ENCODE results near the gene AMPH. TPM values are rescaled to one million over a fixed set of nuclear protein-coding genes. Genes with fewer than 3 reads are reported as not detected.

The AMPH gene
- total RNA-seq, 1 donor from 2014 or later, result 1.2 TPM

GRCh38 chr7:38660427-38661099 is 29.4 kb upstream of the AMPH start:
- Histone ChIP-seq H3K4me1 (no peaks in the 10 kb centered on the region), H3K27me3 (ENCODE audit: low read depth) (no peaks in the 10 kb centered on the region), H3K4me3 (no peak overlapping the region), H3K36me3 (no peaks in the 10 kb centered on the region), H3K9me3 (no peaks in the 10 kb centered on the region), H3K27ac (no peak overlapping the region)
- ATAC-seq, result peak; percentile 65 to 82
- peak; percentile 62 for TF ChIP-seq CTCF (IDR thresholded peaks at IDR 0.05)
- intact Hi-C loops (cut with DNase I), result no loop called here
- DNase-seq, result peak; percentile 62

- no peak overlapping the region for H3K4me3 ChIP-seq
- ATAC-seq, result no peak
- no peak for DNase-seq
- H3K9me3 ChIP-seq, result no peaks in the 10 kb centered on the region
- H3K4me1 ChIP-seq, result no peaks in the 10 kb centered on the region
- H3K36me3 ChIP-seq, result no peaks in the 10 kb centered on the region
- no peak overlapping the region for H3K27ac ChIP-seq
- TF ChIP-seq CTCF (IDR thresholded peaks at IDR 0.05), result no peak
- intact Hi-C loops (cut with DNase I), result no loop called here
- H3K27me3 ChIP-seq (ENCODE audit: low read depth), result no peaks in the 10 kb centered on the region
Measured at GRCh38 chr7:38659931-38660330, 28.8 kb upstream of the AMPH start.

GRCh38 chr7:38658921-38659320 is 27.7 kb upstream of the AMPH start:
- no peak overlapping the region for H3K4me3 ChIP-seq
- no peak overlapping the region for H3K27ac ChIP-seq
- H3K9me3 ChIP-seq, result no peaks in the 10 kb centered on the region
- no peaks in the 10 kb centered on the region for H3K27me3 ChIP-seq (ENCODE audit: low read depth)
- H3K36me3 ChIP-seq, result no peaks in the 10 kb centered on the region
- ATAC-seq (no peak), DNase-seq (no peak)
- TF ChIP-seq CTCF (IDR thresholded peaks at IDR 0.05), result no peak
- no peaks in the 10 kb centered on the region for H3K4me1 ChIP-seq
- intact Hi-C loops (cut with DNase I), result no loop called here

- Histone ChIP-seq H3K36me3 (no peaks in the 10 kb centered on the region), H3K9me3 (no peaks in the 10 kb centered on the region), H3K4me3 (no peak overlapping the region), H3K27ac (no peak overlapping the region), H3K27me3 (ENCODE audit: low read depth) (no peaks in the 10 kb centered on the region), H3K4me1 (no peaks in the 10 kb centered on the region)
- no peak for TF ChIP-seq CTCF (IDR thresholded peaks at IDR 0.05)
- DNase-seq (no peak), ATAC-seq (peak in 1 of 2 donors; percentile 32)
- intact Hi-C loops (cut with DNase I), result no loop called here
Measured at GRCh38 chr7:38656968-38657367, 25.8 kb upstream of the AMPH start.

GRCh38 chr7:38655833-38656774 is 24.9 kb upstream of the AMPH start:
- Histone ChIP-seq H3K4me3 (no peak overlapping the region), H3K27ac (no peak overlapping the region), H3K27me3 (ENCODE audit: low read depth) (no peaks in the 10 kb centered on the region), H3K4me1 (no peaks in the 10 kb centered on the region), H3K9me3 (no peaks in the 10 kb centered on the region), H3K36me3 (no peaks in the 10 kb centered on the region)
- ATAC-seq (no peak), DNase-seq (no peak)
- intact Hi-C loops (cut with DNase I), result no loop called here
- TF ChIP-seq CTCF (IDR thresholded peaks at IDR 0.05), result no peak
